ENCODE data around the gene MEI1.

- TF ChIP-seq CTCF (IDR thresholded peaks at IDR 0.05; ENCODE audit: low read depth, low read length, poor library complexity, severe bottlenecking), result no peak
- TF ChIP-seq EZH2phosphoT487 (IDR thresholded peaks at IDR 0.05; ENCODE audit: borderline replicate concordance, low read length), result no peak
These were observed 42.7 kb upstream of the MEI1 start for GRCh38 chr22:41656556-41656955.

Data from DOHH2 (cell line).